HepG2 (cell line): ENCODE data around the gene HCFC2. TPM values are rescaled to one million over a fixed set of nuclear protein-coding genes. Genes with fewer than 3 reads are reported as not detected.

ENCODE experiments used
- ATF7-NPFF ChIP-seq: sonication (generic); formaldehyde crosslinking; IDR thresholded peaks from 2 replicates; pipeline ENCODE4 v1.8.1; 2023; ENCODE audit warnings: mild to moderate bottlenecking, low read depth, missing genetic modification reagents, moderate library complexity
- CENPX ChIP-seq: sonication (generic); formaldehyde crosslinking; IDR thresholded peaks from 2 replicates; pipeline ENCODE4 v1.9.0; 2021; ENCODE audit warnings: mild to moderate bottlenecking, missing genetic modification reagents, moderate library complexity
- FOSL2 ChIP-seq: sonication (generic); formaldehyde crosslinking; IDR thresholded peaks from 2 replicates; pipeline ENCODE4 v1.4.0; 2020; ENCODE audit warnings: missing genetic modification reagents
- FOXK2 ChIP-seq: fragments of 450-650 bp; IDR thresholded peaks from 2 replicates; pipeline ENCODE4 v1.6.1; 2016
- HIVEP1 ChIP-seq: sonication (generic); formaldehyde crosslinking; IDR thresholded peaks from 2 replicates; pipeline ENCODE4 v1.4.0; 2020; ENCODE audit warnings: mild to moderate bottlenecking, missing genetic modification reagents
- HNF4G ChIP-seq, 2 experiments: sonication (generic) in 1 of 2; formaldehyde crosslinking in 1 of 2; IDR thresholded peaks; 2 replicates each; pipeline versions ENCODE4 v1.4.0 to v1.6.1; 2011 to 2020; ENCODE audit warnings: borderline replicate concordance in 2 of 2, low read depth in 2 of 2, mild to moderate bottlenecking in 2 of 2, low read length in 1 of 2, missing genetic modification reagents in 1 of 2, moderate library complexity in 1 of 2
- KDM4B ChIP-seq: sonication (generic); formaldehyde crosslinking; IDR thresholded peaks from 2 replicates; pipeline ENCODE4 v1.4.0; 2020; ENCODE audit warnings: missing genetic modification reagents
- MAFG ChIP-seq: sonication (generic); formaldehyde crosslinking; IDR thresholded peaks from 2 replicates; pipeline ENCODE4 v1.5.1; 2020; ENCODE audit warnings: mild to moderate bottlenecking, missing genetic modification reagents
- MEIS2 ChIP-seq: sonication (generic); formaldehyde crosslinking; IDR thresholded peaks from 2 replicates; pipeline ENCODE4 v1.9.0; 2021; ENCODE audit warnings: mild to moderate bottlenecking, missing genetic modification reagents
- NONO ChIP-seq, 2 experiments: fragments of 450-650 bp in 1 of 2; sonication (generic) in 1 of 2; formaldehyde crosslinking in 1 of 2; IDR thresholded peaks in 1 of 2; conservative IDR thresholded peaks in 1 of 2; 2 replicates each; pipeline versions ENCODE4 v1.6.1 to v1.8.0; 2017 to 2022; ENCODE audit warnings: mild to moderate bottlenecking in 1 of 2, missing genetic modification reagents in 1 of 2, moderate library complexity in 1 of 2
- PLRG1 ChIP-seq: fragments of 450-650 bp; conservative IDR thresholded peaks from 2 replicates; pipeline ENCODE4 v1.6.1; 2016
- RCOR2 ChIP-seq: IDR thresholded peaks from 2 replicates; pipeline ENCODE4 v1.6.1; 2016; ENCODE audit warnings: missing biosample characterization, missing genetic modification reagents
- RXRA ChIP-seq: sonication (generic); formaldehyde crosslinking; IDR thresholded peaks from 2 replicates; pipeline ENCODE4 v1.5.1; 2020; ENCODE audit warnings: missing genetic modification reagents
- SMARCE1 ChIP-seq: fragments of 450-650 bp; IDR thresholded peaks from 2 replicates; pipeline ENCODE4 v1.6.1; 2017; ENCODE audit warnings: borderline replicate concordance
- SNAPC5 ChIP-seq: sonication (generic); formaldehyde crosslinking; IDR thresholded peaks from 2 replicates; pipeline ENCODE4 v1.8.1; 2023; ENCODE audit warnings: mild to moderate bottlenecking, missing genetic modification reagents, borderline replicate concordance
- SP2 ChIP-seq: sonication (generic); formaldehyde crosslinking; IDR thresholded peaks from 2 replicates; pipeline ENCODE4 v1.5.1; 2020; ENCODE audit warnings: mild to moderate bottlenecking, missing genetic modification reagents
- TCF12 ChIP-seq, 2 experiments: fragments of 450-650 bp in 1 of 2; sonication (generic) in 1 of 2; formaldehyde crosslinking in 1 of 2; IDR thresholded peaks; 2 replicates each; pipeline versions ENCODE4 v1.6.1 to v1.8.0; 2017 to 2022; ENCODE audit warnings: antibody characterized with exemption in 1 of 2, mild to moderate bottlenecking in 1 of 2, missing genetic modification reagents in 1 of 2, moderate library complexity in 1 of 2
- TMF1 ChIP-seq: sonication (generic); formaldehyde crosslinking; IDR thresholded peaks from 2 replicates; pipeline ENCODE4 v1.8.1; 2022; ENCODE audit warnings: low read depth, missing genetic modification reagents
- TSC22D2 ChIP-seq: sonication (generic); formaldehyde crosslinking; IDR thresholded peaks from 2 replicates; pipeline ENCODE4 v1.5.1; 2020; ENCODE audit warnings: missing genetic modification reagents, mild to moderate bottlenecking, borderline replicate concordance
- XBP1 ChIP-seq: sonication (generic); formaldehyde crosslinking; IDR thresholded peaks from 2 replicates; pipeline ENCODE4 v1.5.0; 2020; ENCODE audit warnings: missing genetic modification reagents
- ZBTB1 ChIP-seq: sonication (generic); formaldehyde crosslinking; IDR thresholded peaks from 2 replicates; pipeline ENCODE4 v1.4.0; 2020; ENCODE audit warnings: missing genetic modification reagents, borderline replicate concordance
- ZNF343 ChIP-seq: sonication (generic); formaldehyde crosslinking; IDR thresholded peaks from 2 replicates; pipeline ENCODE4 v1.4.0; 2020; ENCODE audit warnings: mild to moderate bottlenecking, missing genetic modification reagents
- ZNF549 ChIP-seq: sonication (generic); formaldehyde crosslinking; IDR thresholded peaks from 2 replicates; pipeline ENCODE4 v1.5.0; 2020; ENCODE audit warnings: missing genetic modification reagents
- ZNF615 ChIP-seq: sonication (generic); formaldehyde crosslinking; IDR thresholded peaks from 2 replicates; pipeline ENCODE4 v1.5.0; 2020; ENCODE audit warnings: mild to moderate bottlenecking, missing genetic modification reagents, borderline replicate concordance
- ZSCAN12 ChIP-seq: sonication (generic); formaldehyde crosslinking; IDR thresholded peaks from 2 replicates; pipeline ENCODE4 v1.9.0; 2021; ENCODE audit warnings: mild to moderate bottlenecking, missing genetic modification reagents
- polyA plus RNA-seq, 8 experiments: library from polyadenylated mRNA; depleted of rRNA in 3 of 8; stranded (reverse) in 7 of 8; unstranded in 1 of 8; fragments of >200 nt; fragmentation: Illumina TruSeq in 4 of 8; extraction: Trizol in 4 of 8; gene quantifications; 2 replicates each; pipeline versions ENCODE4 v1.2.1 to v1.2.3, GENCODE V29; 2011 to 2016; ENCODE audit warnings: low read depth in 4 of 8, missing spikeins in 1 of 8, mixed read lengths in 1 of 8; ENCODE audit not compliant: insufficient read depth in 1 of 8
- total RNA-seq, 5 experiments: library from RNA; depleted of rRNA; stranded (reverse); fragments of >200 nt; fragmentation: Illumina TruSeq; extraction: Trizol; gene quantifications; 2 replicates each; pipeline ENCODE4 v1.2.3, GENCODE V29; 2016; ENCODE audit warnings: low read depth in 1 of 5
- TF ChIP-seq, protein P1 (sequence below): sonication (generic); formaldehyde crosslinking; IDR thresholded peaks from 2 replicates; pipeline ENCODE4 v1.5.0; 2020; ENCODE audit warnings: mild to moderate bottlenecking, missing genetic modification reagents
- TF ChIP-seq, protein P2 (sequence below): sonication (generic); formaldehyde crosslinking; IDR thresholded peaks from 2 replicates; pipeline ENCODE4 v1.5.0; 2020; ENCODE audit warnings: mild to moderate bottlenecking, missing genetic modification reagents, borderline replicate concordance

HCFC2 gene
- total and polyA plus RNA-seq, 2 of the 13 experiments (the other 11 are each of a cell fraction or from before 2014, with no cell fraction given), result 3.7 to 4.9 TPM

DNA sequence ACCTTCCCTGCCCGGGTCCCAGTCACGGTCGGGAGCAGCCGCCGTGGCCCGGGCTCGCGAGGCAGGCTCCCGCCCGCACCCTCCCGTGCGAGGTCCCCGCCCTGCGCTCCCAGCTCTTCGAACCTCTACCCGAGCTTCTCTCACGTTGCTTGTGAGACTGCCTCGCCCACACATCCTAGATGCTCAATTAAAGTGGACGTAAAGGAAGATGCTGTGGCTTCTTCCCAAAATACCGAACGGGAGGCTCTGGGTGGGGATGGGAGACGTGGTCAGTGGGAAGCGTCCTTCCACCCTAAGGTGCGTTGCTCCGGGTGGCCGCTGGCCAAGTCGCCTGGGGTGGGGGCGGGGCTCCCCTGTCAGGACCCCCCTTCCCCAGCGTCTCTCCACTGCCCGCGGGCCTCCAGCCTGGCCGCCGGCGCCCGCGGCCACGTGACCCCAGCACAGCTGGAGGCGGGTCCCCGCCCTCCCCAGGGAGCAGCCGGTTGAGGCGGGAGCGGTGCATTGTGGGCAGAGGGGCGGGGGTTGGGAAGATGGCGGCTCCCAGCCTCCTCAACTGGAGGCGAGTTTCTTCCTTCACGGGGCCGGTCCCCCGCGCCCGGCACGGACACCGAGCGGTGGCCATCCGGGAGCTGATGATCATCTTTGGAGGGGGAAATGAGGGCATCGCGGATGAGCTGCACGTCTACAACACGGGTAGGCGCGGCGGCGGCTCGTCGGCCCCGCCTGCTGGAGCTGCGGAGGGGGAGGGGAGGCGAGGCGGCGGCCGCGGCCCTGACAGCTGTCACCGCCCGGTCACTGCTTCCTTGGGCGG, at the start of gene HCFC2 (continued):
- TF ChIP-seq HNF4G (IDR thresholded peaks at IDR 0.05; ENCODE audit: borderline replicate concordance, low read depth, low read length) (no peak; the same call in 1 of the 2 replicates), HNF4G (CRISPR knock-in tag; IDR thresholded peaks at IDR 0.05; ENCODE audit: borderline replicate concordance, low read depth) (no peak), MEIS2 (CRISPR knock-in tag) (peak; percentile 84), RXRA (CRISPR knock-in tag) (peak; percentile 68), ZSCAN12 (CRISPR knock-in tag) (no peak), RCOR2 (CRISPR knock-in tag) (no peak), TCF12 (IDR thresholded peaks at IDR 0.05) (no peak), TCF12 (CRISPR knock-in tag; IDR thresholded peaks at IDR 0.05) (no peak), FOSL2 (CRISPR knock-in tag) (peak; percentile 31; the same call in 1 of the 2 replicates), XBP1 (no peak; the same call in 1 of the 2 replicates), MAFG (CRISPR knock-in tag) (no peak), ZNF549 (CRISPR knock-in tag) (no peak), ZBTB1 (CRISPR knock-in tag) (no peak), SMARCE1 (no peak), ZNF615 (no peak), FOXK2 (no peak), TMF1 (no peak), ZNF343 (no peak), TSC22D2 (CRISPR knock-in tag) (no peak), SP2 (peak; percentile 36; the same call in 1 of the 2 replicates), HIVEP1 (CRISPR knock-in tag) (peak; percentile 36), ATF7-NPFF (peak; percentile 81), CENPX (CRISPR knock-in tag) (no peak), NONO (IDR thresholded peaks at IDR 0.05) (no peak), NONO (CRISPR knock-in tag; conservative IDR thresholded peaks at IDR 0.05) (peak; percentile 89), KDM4B (CRISPR knock-in tag) (no peak), PLRG1 (no peak), SNAPC5 (CRISPR knock-in tag) (0 out of 2 replicates have a peak, but pooled peaks have one; percentile 43)
- TF ChIP-seq, protein P1, sequence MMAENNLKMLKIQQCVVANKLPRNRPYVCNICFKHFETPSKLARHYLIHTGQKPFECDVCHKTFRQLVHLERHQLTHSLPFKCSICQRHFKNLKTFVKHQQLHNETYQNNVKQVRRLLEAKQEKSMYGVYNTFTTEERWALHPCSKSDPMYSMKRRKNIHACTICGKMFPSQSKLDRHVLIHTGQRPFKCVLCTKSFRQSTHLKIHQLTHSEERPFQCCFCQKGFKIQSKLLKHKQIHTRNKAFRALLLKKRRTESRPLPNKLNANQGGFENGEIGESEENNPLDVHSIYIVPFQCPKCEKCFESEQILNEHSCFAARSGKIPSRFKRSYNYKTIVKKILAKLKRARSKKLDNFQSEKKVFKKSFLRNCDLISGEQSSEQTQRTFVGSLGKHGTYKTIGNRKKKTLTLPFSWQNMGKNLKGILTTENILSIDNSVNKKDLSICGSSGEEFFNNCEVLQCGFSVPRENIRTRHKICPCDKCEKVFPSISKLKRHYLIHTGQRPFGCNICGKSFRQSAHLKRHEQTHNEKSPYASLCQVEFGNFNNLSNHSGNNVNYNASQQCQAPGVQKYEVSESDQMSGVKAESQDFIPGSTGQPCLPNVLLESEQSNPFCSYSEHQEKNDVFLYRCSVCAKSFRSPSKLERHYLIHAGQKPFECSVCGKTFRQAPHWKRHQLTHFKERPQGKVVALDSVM (CRISPR knock-in tag), result peak; percentile 60; the same call in 1 of the 2 replicates
- TF ChIP-seq, protein P2, sequence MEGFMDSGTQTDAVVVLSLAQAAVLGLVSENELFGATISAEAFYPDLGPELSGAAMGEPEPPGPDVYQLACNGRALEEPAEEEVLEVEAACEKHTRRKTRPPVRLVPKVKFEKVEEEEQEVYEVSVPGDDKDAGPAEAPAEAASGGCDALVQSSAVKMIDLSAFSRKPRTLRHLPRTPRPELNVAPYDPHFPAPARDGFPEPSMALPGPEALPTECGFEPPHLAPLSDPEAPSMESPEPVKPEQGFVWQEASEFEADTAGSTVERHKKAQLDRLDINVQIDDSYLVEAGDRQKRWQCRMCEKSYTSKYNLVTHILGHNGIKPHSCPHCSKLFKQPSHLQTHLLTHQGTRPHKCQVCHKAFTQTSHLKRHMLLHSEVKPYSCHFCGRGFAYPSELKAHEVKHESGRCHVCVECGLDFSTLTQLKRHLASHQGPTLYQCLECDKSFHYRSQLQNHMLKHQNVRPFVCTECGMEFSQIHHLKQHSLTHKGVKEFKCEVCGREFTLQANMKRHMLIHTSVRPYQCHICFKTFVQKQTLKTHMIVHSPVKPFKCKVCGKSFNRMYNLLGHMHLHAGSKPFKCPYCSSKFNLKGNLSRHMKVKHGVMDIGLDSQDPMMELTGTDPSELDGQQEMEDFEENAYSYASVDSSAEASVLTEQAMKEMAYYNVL (CRISPR knock-in tag), result no peak
